HG03342 (cell line): ENCODE data around the gene OR2C3.
"Not testable (repeated sequence)": the region's sequence is repeated elsewhere in the genome, so short reads cannot be mapped to it uniquely, and the experiment has no call there.

Source experiments
- ATAC-seq: cut with Tn5 transposase; IDR thresholded peaks from one replicate; pipeline ENCODE4 v1.9.1; 2021; ENCODE audit warnings: mild to moderate bottlenecking, moderate library complexity; ENCODE audit not compliant: unreplicated experiment

The OR2C3 gene

GRCh38 chr1:247536340-247536739, at the start of gene OR2C3:
OR2C3 (minus strand) TSS chr1:247536440; CDS start chr1:247532511, 3,929 bp downstream.
- ATAC-seq = no peak

GRCh38 chr1:247578946-247579460, 42.8 kb upstream of the OR2C3 start:
- ATAC-seq = no peak

GRCh38 chr1:247576514-247576913, 40.3 kb upstream of the OR2C3 start:
- ATAC-seq = no peak

- no peak for ATAC-seq
Measured at GRCh38 chr1:247574664-247575063, 38.4 kb upstream of the OR2C3 start.

- no peak for ATAC-seq
Measured at GRCh38 chr1:247574236-247574635, 38.0 kb upstream of the OR2C3 start.

GRCh38 chr1:247562198-247562597, 26.0 kb upstream of the OR2C3 start:
- no peak for ATAC-seq

- no peak for ATAC-seq
Measured at GRCh38 chr1:247561711-247562110, 25.5 kb upstream of the OR2C3 start.

GRCh38 chr1:247557926-247558674, 21.9 kb upstream of the OR2C3 start:
- no peak for ATAC-seq

- ATAC-seq = no peak
Measured at GRCh38 chr1:247552231-247552630, 16.0 kb upstream of the OR2C3 start.

GRCh38 chr1:247551721-247552120, 15.5 kb upstream of the OR2C3 start:
- ATAC-seq = no peak

- ATAC-seq = no peak
Measured at GRCh38 chr1:247548769-247549182, 12.5 kb upstream of the OR2C3 start, which contains the start of gene GCSAML. GCSAML (plus strand) TSS chr1:247549134; CDS start chr1:247549192, 58 bp downstream.

GRCh38 chr1:247548092-247548491, 11.9 kb upstream of the OR2C3 start:
- no peak for ATAC-seq

- ATAC-seq = no peak
Measured at GRCh38 chr1:247542811-247543210, 6.6 kb upstream of the OR2C3 start.

- no peak for ATAC-seq
Measured at GRCh38 chr1:247540581-247540980, 4.3 kb upstream of the OR2C3 start.

GRCh38 chr1:247539215-247539614, 3.0 kb upstream of the OR2C3 start:
- no peak for ATAC-seq

- ATAC-seq = no peak
Measured at GRCh38 chr1:247538561-247538960, 2.3 kb upstream of the OR2C3 start.

- no peak for ATAC-seq
Measured at GRCh38 chr1:247535402-247535801, 838 bp downstream of the OR2C3 start.

GRCh38 chr1:247531937-247532336, 4.3 kb downstream of the OR2C3 start:
- ATAC-seq = no peak

- ATAC-seq = no peak
Measured at GRCh38 chr1:247530785-247531184, 5.5 kb downstream of the OR2C3 start.

- no peak for ATAC-seq
Measured at GRCh38 chr1:247529771-247530355, 6.4 kb downstream of the OR2C3 start.

- no peak for ATAC-seq
Measured at GRCh38 chr1:247528812-247529474, 7.3 kb downstream of the OR2C3 start.

GRCh38 chr1:247521886-247522285, 14.4 kb downstream of the OR2C3 start:
- ATAC-seq = not testable (repeated sequence)
